Measurements from ENCODE around the gene AMH.

The AMH gene

GRCh38 chr19:2236314-2237050 is 12.6 kb upstream of the AMH start, which contains the start of the genes PLEKHJ1 and SF3A2:
PLEKHJ1 (minus strand) TSS chr19:2236329; CDS start chr19:2236248, 81 bp downstream.
SF3A2 (plus strand) TSS chr19:2236824; CDS start chr19:2243419, 6,595 bp downstream.
- DNase-seq, result peak; percentile 96 to 98 (median 97)

GRCh38 chr19:2237051-2237868 is 11.9 kb upstream of the AMH start:
- no peak for DNase-seq

GRCh38 chr19:2237869-2238153 is 11.3 kb upstream of the AMH start:
- no peak for DNase-seq

GRCh38 chr19:2239173-2239572 is 9.9 kb upstream of the AMH start:
- DNase-seq, result no peak

- peak in 2 of 5 donors; percentile 40 to 49 for DNase-seq
These were observed 9.1 kb upstream of the AMH start for GRCh38 chr19:2239771-2240770.

GRCh38 chr19:2240881-2241760 is 8.0 kb upstream of the AMH start:
- no peak for DNase-seq

- no peak for DNase-seq
These were observed 7.0 kb upstream of the AMH start for GRCh38 chr19:2242092-2242537.

- no peak for DNase-seq
These were observed 6.3 kb upstream of the AMH start for GRCh38 chr19:2242816-2243215.

GRCh38 chr19:2243274-2244124 is 5.6 kb upstream of the AMH start:
- DNase-seq, result no peak

- DNase-seq, result no peak
These were observed 5.1 kb upstream of the AMH start for GRCh38 chr19:2244125-2244411.

GRCh38 chr19:2244486-2244885 is 4.6 kb upstream of the AMH start:
- DNase-seq, result no peak

GRCh38 chr19:2245273-2245672 is 3.9 kb upstream of the AMH start:
- no peak for DNase-seq

GRCh38 chr19:2246014-2246620 is 3.0 kb upstream of the AMH start:
- no peak for DNase-seq

GRCh38 chr19:2246801-2247361 is 2.2 kb upstream of the AMH start:
- no peak for DNase-seq

GRCh38 chr19:2247433-2248101 is 1.6 kb upstream of the AMH start:
- no peak for DNase-seq

GRCh38 chr19:2248136-2249009 is 750 bp upstream of the AMH start:
- peak in 1 of 5 donors; percentile 14 for DNase-seq

- DNase-seq, result no peak
These were observed 1.0 kb downstream of the AMH start for GRCh38 chr19:2249880-2250765.

GRCh38 chr19:2250766-2251105 is 1.6 kb downstream of the AMH start:
- DNase-seq, result no peak

Measured in T-helper 1 cell (primary cell).